Uterus (tissue), 4 donors: Measurements from ENCODE around the gene AHDC1. TPM values are rescaled to one million over a fixed set of nuclear protein-coding genes. Genes with fewer than 3 reads are reported as not detected.
A peak's percentile ranks its signal among the peaks of the same experiment; 100 is the strongest.
"Not testable (repeated sequence)": the region's sequence is repeated elsewhere in the genome, so short reads cannot be mapped to it uniquely, and the experiment has no call there.

Experiments used
- DNase-seq, 2 donors: peaks; one replicate each; pipeline ENCODE4 v3.0.0-alpha.2; 2019 to 2020
- H3K27ac ChIP-seq, 2 donors: fragments of 200-600 bp; sonication (generic); 1 replicate in 1 of 2; 2 replicates in 1 of 2; pipeline ENCODE4 v1.5.1; 2016 to 2018
- H3K27me3 ChIP-seq, 2 donors: fragments of 200-600 bp; sonication (generic); one replicate each; pipeline ENCODE4 v1.5.1; 2018 to 2019; ENCODE audit warnings: control low read depth in 1 of 2
- H3K36me3 ChIP-seq, 2 donors: fragments of 200-600 bp; sonication (generic); one replicate each; pipeline ENCODE4 v1.5.1; 2019; ENCODE audit warnings: control low read depth in 1 of 2
- H3K4me1 ChIP-seq, 2 donors: fragments of 200-600 bp; sonication (generic); one replicate each; pipeline ENCODE4 v1.5.1; 2018 to 2019; ENCODE audit warnings: control low read depth in 1 of 2
- H3K4me3 ChIP-seq, 2 donors: fragments of 200-600 bp; sonication (generic); 1 replicate in 1 of 2; 2 replicates in 1 of 2; pipeline ENCODE4 v1.5.1; 2018 to 2019; ENCODE audit warnings: mild to moderate bottlenecking in 1 of 2
- H3K9me3 ChIP-seq, 2 donors: fragments of 200-600 bp; sonication (generic); one replicate each; pipeline ENCODE4 v1.5.1; 2019; ENCODE audit warnings: control low read depth in 1 of 2
- CTCF ChIP-seq, 4 experiments: fragments of 200-600 bp in 2 of 4; fragments of 450-650 bp in 2 of 4; sonication (generic) in 2 of 4; IDR thresholded peaks; one replicate each; pipeline ENCODE4 v1.5.1; 2016 to 2019; ENCODE audit warnings: antibody characterized with exemption in 4 of 4, mild to moderate bottlenecking in 2 of 4, moderate library complexity in 1 of 4
- POLR2A ChIP-seq, 2 donors: fragments of 450-650 bp; IDR thresholded peaks; one replicate each; pipeline ENCODE4 v1.6.1; 2016; ENCODE audit warnings: antibody characterized with exemption in 2 of 2, mild to moderate bottlenecking in 1 of 2, moderate library complexity in 1 of 2
- intact Hi-C: fragments of 100-400 bp; cut with DNase I; formaldehyde crosslinking; loops from one replicate; pipeline ENCODE4 v1.15.1; 2023; ENCODE audit warnings: low total_unique reads
- total RNA-seq, 4 donors: library from RNA; depleted of rRNA in 3 of 4; stranded (reverse); fragments of >200 nt in 3 of 4; gene quantifications; one replicate each; pipeline versions ENCODE4 v1.1.0 to v1.2.4, GENCODE V29; 2014 to 2023
- donor health status: DM: yes; HTN: yes; CAD: no.

AHDC1 gene
- total RNA-seq, 4 donors from 2014 or later: 11.2 to 179 (median 50.7) TPM

- Histone ChIP-seq H3K27me3 (no peaks in the 10 kb centered on the region), H3K36me3 (no peaks in the 10 kb centered on the region), H3K4me1 (peaks cover 23 to 41% of the 10 kb centered on the region in 2 donors), H3K4me3 (no peak overlapping the region), H3K9me3 (no peaks in the 10 kb centered on the region), H3K27ac (peak overlapping the region; percentile 81 to 98)
- intact Hi-C loops: no loop called here
- DNase-seq: peak in 1 of 2 donors; percentile 71
- TF ChIP-seq CTCF (IDR thresholded peaks at IDR 0.05) (no peak), POLR2A (IDR thresholded peaks at IDR 0.05) (no peak)
Measured at GRCh38 chr1:27539901-27540861, 63.8 kb downstream of the AHDC1 start.

- DNase-seq: no peak
- TF ChIP-seq POLR2A (IDR thresholded peaks at IDR 0.05) (no peak), CTCF (IDR thresholded peaks at IDR 0.05) (no peak)
- no peaks in the 10 kb centered on the region for H3K27me3 ChIP-seq
- no peaks in the 10 kb centered on the region for H3K9me3 ChIP-seq
- intact Hi-C loops: no loop called here
- H3K36me3 ChIP-seq: no peaks in the 10 kb centered on the region
- H3K27ac ChIP-seq: peak overlapping the region; percentile 81 to 98
- peaks cover 19 to 37% of the 10 kb centered on the region in 2 donors for H3K4me1 ChIP-seq
- no peak overlapping the region for H3K4me3 ChIP-seq
Measured at GRCh38 chr1:27538793-27539192, 65.2 kb downstream of the AHDC1 start.

GRCh38 chr1:27538305-27538676, 65.7 kb downstream of the AHDC1 start:
- H3K4me1 ChIP-seq: peaks cover 18 to 37% of the 10 kb centered on the region in 2 donors
- peak overlapping the region; percentile 81 to 98 for H3K27ac ChIP-seq
- H3K9me3 ChIP-seq, intact Hi-C loops, H3K4me3 ChIP-seq, H3K36me3 ChIP-seq, H3K27me3 ChIP-seq, DNase-seq: not testable (repeated sequence)

- no peak overlapping the region for H3K4me3 ChIP-seq
- intact Hi-C loops: no loop called here
- no peaks in the 10 kb centered on the region for H3K9me3 ChIP-seq
Measured at GRCh38 chr1:27536767-27537166, 67.2 kb downstream of the AHDC1 start.

GRCh38 chr1:27536010-27536757, 67.8 kb downstream of the AHDC1 start:
- Histone ChIP-seq H3K27me3 (no peaks in the 10 kb centered on the region), H3K36me3 (no peaks in the 10 kb centered on the region), H3K9me3 (no peaks in the 10 kb centered on the region), H3K4me3 (no peak overlapping the region), H3K27ac (peak overlapping the region; percentile 81 to 98), H3K4me1 (peaks cover 15 to 30% of the 10 kb centered on the region in 2 donors)
- TF ChIP-seq CTCF (IDR thresholded peaks at IDR 0.05) (peak in 1 of 4 experiments; percentile 12), POLR2A (IDR thresholded peaks at IDR 0.05) (no peak)
- intact Hi-C loops: no loop called here
- DNase-seq: no peak

More at GRCh38 chr1:27536767-27537166, 67.2 kb downstream of the AHDC1 start:
- peak; percentile 80 to 83 for DNase-seq
- TF ChIP-seq CTCF (IDR thresholded peaks at IDR 0.05): no peak
- TF ChIP-seq POLR2A (IDR thresholded peaks at IDR 0.05): no peak
- Histone ChIP-seq H3K27ac (peak overlapping the region; percentile 81 to 98), H3K27me3 (no peaks in the 10 kb centered on the region), H3K4me1 (peaks cover 15 to 30% of the 10 kb centered on the region in 2 donors), H3K36me3 (no peaks in the 10 kb centered on the region)
